Liver (tissue), 9 donors: ENCODE results near the gene MB21D2. TPM values are rescaled to one million over a fixed set of nuclear protein-coding genes. Genes with fewer than 3 reads are reported as not detected.

Experiments
- DNase-seq: peaks from one replicate; pipeline ENCODE4 v3.0.0-alpha.2; 2017; ENCODE audit warnings: low spot score
- H3K27ac ChIP-seq, 2 donors: one replicate each; pipeline ENCODE4 v1.7.0; 2013; ENCODE audit warnings: inconsistent platforms in 2 of 2, low read length in 2 of 2, control low read depth in 1 of 2, low read depth in 1 of 2, mild to moderate bottlenecking in 1 of 2
- H3K27me3 ChIP-seq, 4 donors: one replicate each; pipeline versions ENCODE4 v1.6.1 to v1.7.0; 2013; ENCODE audit warnings: low read length in 3 of 4, inconsistent platforms in 1 of 4, mild to moderate bottlenecking in 1 of 4, moderate library complexity in 1 of 4; ENCODE audit not compliant: control insufficient read depth in 4 of 4, insufficient read depth in 4 of 4
- H3K36me3 ChIP-seq, 4 donors: one replicate each; pipeline versions ENCODE4 v1.6.1 to v1.7.0; 2013; ENCODE audit warnings: low read length in 3 of 4, mild to moderate bottlenecking in 3 of 4, low read depth in 1 of 4, moderate library complexity in 1 of 4; ENCODE audit not compliant: control insufficient read depth in 4 of 4, insufficient read depth in 3 of 4
- H3K4me1 ChIP-seq, 4 donors: one replicate each; pipeline versions ENCODE4 v1.6.1 to v1.7.0; 2013; ENCODE audit warnings: low read length in 3 of 4, mild to moderate bottlenecking in 3 of 4, moderate library complexity in 1 of 4; ENCODE audit not compliant: control insufficient read depth in 4 of 4, insufficient read depth in 4 of 4
- H3K4me3 ChIP-seq, 3 donors: one replicate each; pipeline versions ENCODE4 v1.6.1 to v1.7.0; 2013; ENCODE audit warnings: low read length in 3 of 3, control low read depth in 1 of 3, low read depth in 1 of 3, mild to moderate bottlenecking in 1 of 3
- H3K9ac ChIP-seq, 2 donors: one replicate each; pipeline ENCODE4 v1.7.0; 2013; ENCODE audit warnings: low read length in 2 of 2, mild to moderate bottlenecking in 2 of 2, moderate library complexity in 2 of 2, control low read depth in 1 of 2, low read depth in 1 of 2
- H3K9me3 ChIP-seq, 4 donors: one replicate each; pipeline versions ENCODE4 v1.6.1 to v1.7.0; 2013; ENCODE audit warnings: low read length in 3 of 4; ENCODE audit not compliant: control insufficient read depth in 4 of 4
- ATF3 ChIP-seq: IDR thresholded peaks from 2 replicates; pipeline ENCODE4 v1.6.1; 2016; ENCODE audit warnings: antibody characterized with exemption
- CTCF ChIP-seq: fragments of 150-350 bp; IDR thresholded peaks from 2 replicates; pipeline ENCODE4 v1.5.1; 2017; ENCODE audit warnings: improper control_type of control experiment, low read depth, low read length; ENCODE audit not compliant: missing input control
- EGR1 ChIP-seq, 2 donors: IDR thresholded peaks; 2 replicates each; pipeline ENCODE4 v1.6.1; 2016 to 2018; ENCODE audit warnings: antibody characterized with exemption in 2 of 2, low read depth in 2 of 2
- FOXA1 ChIP-seq: IDR thresholded peaks from 2 replicates; pipeline ENCODE4 v1.6.1; 2016; ENCODE audit warnings: antibody characterized with exemption
- GABPA ChIP-seq, 2 donors: IDR thresholded peaks in 1 of 2; conservative IDR thresholded peaks in 1 of 2; 2 replicates each; pipeline ENCODE4 v1.6.1; 2016; ENCODE audit warnings: antibody characterized with exemption in 2 of 2, mild to moderate bottlenecking in 1 of 2, moderate library complexity in 1 of 2
- HNF4A ChIP-seq, 2 donors: conservative IDR thresholded peaks; 2 replicates each; pipeline ENCODE4 v1.6.1; 2016; ENCODE audit warnings: antibody characterized with exemption in 2 of 2, mild to moderate bottlenecking in 2 of 2
- HNF4G ChIP-seq: IDR thresholded peaks from 2 replicates; pipeline ENCODE4 v1.6.1; 2016; ENCODE audit warnings: antibody characterized with exemption
- JUND ChIP-seq, 2 donors: IDR thresholded peaks; 2 replicates each; pipeline ENCODE4 v1.6.1; 2016; ENCODE audit warnings: antibody characterized with exemption in 2 of 2
- MAX ChIP-seq: IDR thresholded peaks from 2 replicates; pipeline ENCODE4 v1.6.1; 2016; ENCODE audit warnings: antibody characterized with exemption
- NR2F2 ChIP-seq: IDR thresholded peaks from 2 replicates; pipeline ENCODE4 v1.6.1; 2016; ENCODE audit warnings: antibody characterized with exemption
- RAD21 ChIP-seq, 2 donors: IDR thresholded peaks; 2 replicates each; pipeline ENCODE4 v1.6.1; 2016; ENCODE audit warnings: antibody characterized with exemption in 2 of 2, mild to moderate bottlenecking in 2 of 2
- REST ChIP-seq: IDR thresholded peaks from 2 replicates; pipeline ENCODE4 v1.6.1; 2016; ENCODE audit warnings: antibody characterized with exemption, mild to moderate bottlenecking
- TAF1 ChIP-seq: conservative IDR thresholded peaks from 2 replicates; pipeline ENCODE4 v1.6.1; 2016; ENCODE audit warnings: antibody characterized with exemption, mild to moderate bottlenecking
- YY1 ChIP-seq: IDR thresholded peaks from 2 replicates; pipeline ENCODE4 v1.6.1; 2016; ENCODE audit warnings: antibody characterized with exemption, mild to moderate bottlenecking
- ZBTB33 ChIP-seq: IDR thresholded peaks from 2 replicates; pipeline ENCODE4 v1.6.1; 2016; ENCODE audit warnings: antibody characterized with exemption
- WGBS: extraction: QIAGEN DNeasy Blood & Tissue Kit; methylation state at CpG from one replicate; pipeline ENCODE4 v1.1.7; 2013; 5-methylcytosine and 5-hydroxymethylcytosine counted together
- polyA plus RNA-seq, 2 donors: library from polyadenylated mRNA; stranded (reverse) in 1 of 2; unstranded in 1 of 2; fragments of 200-250 nt in 1 of 2; fragments of >200 nt in 1 of 2; fragmentation: Nextera tagmentation in 1 of 2; extraction: Ambion mirVana in 1 of 2; gene quantifications; one replicate each; pipeline versions ENCODE4 v1.2.1 to v1.2.3, GENCODE V29; 2013 to 2015
- total RNA-seq, 2 donors: library from RNA; depleted of rRNA; stranded (reverse); fragments of >200 nt; gene quantifications; one replicate each; pipeline ENCODE4 v1.2.3, GENCODE V29; 2014
- donor health status: healthy.
- donor health status: healthy.
- donor health status: healthy.
- donor health status: healthy.
- donor health status: healthy.

The MB21D2 gene
- total and polyA plus RNA-seq, 4 donors = 0.13 to 1.9 (median 0.46) TPM

GRCh38 chr3:192840143-192840836 is 77.4 kb downstream of the MB21D2 start:
- no peak for TF ChIP-seq NR2F2
- TF ChIP-seq CTCF = no peak
- TF ChIP-seq RAD21 (IDR thresholded peaks at IDR 0.05) = no peak
- no peak for TF ChIP-seq EGR1 (IDR thresholded peaks at IDR 0.05; ENCODE audit: low read depth in 2 of 2)
- no peak for TF ChIP-seq FOXA1
- no peak for TF ChIP-seq YY1
- no peak for TF ChIP-seq HNF4A (conservative IDR thresholded peaks at IDR 0.05)
- no peak for TF ChIP-seq REST
- TF ChIP-seq TAF1 = no peak
- no peak for TF ChIP-seq GABPA (IDR thresholded peaks at IDR 0.05 in 1 of 2, conservative IDR thresholded peaks at IDR 0.05 in 1 of 2)
- TF ChIP-seq ATF3 = no peak
- no peak for TF ChIP-seq HNF4G
- no peak for TF ChIP-seq MAX
- no peak for TF ChIP-seq ZBTB33
- no peak for TF ChIP-seq JUND (IDR thresholded peaks at IDR 0.05)
- no peak for DNase-seq
- H3K4me1 ChIP-seq = no peaks in the 10 kb centered on the region
- no peak overlapping the region for H3K9ac ChIP-seq
- no peaks in the 10 kb centered on the region for H3K9me3 ChIP-seq
- no peak overlapping the region for H3K27ac ChIP-seq
- 91% methylated on average over 10 of the region's 10 CpGs for WGBS
- no peaks in the 10 kb centered on the region for H3K36me3 ChIP-seq
- no peak overlapping the region for H3K4me3 ChIP-seq
- peaks cover 0 to 13% (median 2%) of the 10 kb centered on the region in 4 donors for H3K27me3 ChIP-seq
